Heart right ventricle (tissue), 16 donors: ENCODE measurements around the gene ANO10. TPM values are rescaled to one million over a fixed set of nuclear protein-coding genes. Genes with fewer than 3 reads are reported as not detected.

Source experiments
- ATAC-seq, 8 donors: fragments of 200-7000 bp; cut with Tn5 transposase; one replicate each; pipeline ENCODE4 v1.9.1; 2020; ENCODE audit warnings: mild to moderate bottlenecking in 8 of 8, moderate library complexity in 8 of 8, moderate number of reproducible peaks in 1 of 8
- DNase-seq, 2 donors: peaks; one replicate each; pipeline ENCODE4 v3.0.0-alpha.2; 2020
- H3K27ac ChIP-seq, 10 donors: fragments of 200-600 bp; sonication (generic) in 2 of 10; one replicate each; pipeline versions ENCODE4 v1.5.0 to v1.8.0; 2020 to 2022; ENCODE audit warnings: mild to moderate bottlenecking in 3 of 10
- H3K27me3 ChIP-seq, 7 donors: fragments of 200-600 bp; one replicate each; pipeline ENCODE4 v1.8.0; 2021 to 2022; ENCODE audit warnings: mild to moderate bottlenecking in 2 of 7
- H3K36me3 ChIP-seq, 9 donors: fragments of 200-600 bp; sonication (generic) in 1 of 9; one replicate each; pipeline versions ENCODE4 v1.5.0 to v1.8.0; 2020 to 2022; ENCODE audit warnings: mild to moderate bottlenecking in 2 of 9
- H3K4me1 ChIP-seq, 9 donors: fragments of 200-600 bp; sonication (generic) in 1 of 9; one replicate each; pipeline versions ENCODE4 v1.5.0 to v1.8.0; 2020 to 2022; ENCODE audit warnings: mild to moderate bottlenecking in 4 of 9
- H3K4me3 ChIP-seq, 10 donors: fragments of 200-600 bp; sonication (generic) in 2 of 10; one replicate each; pipeline versions ENCODE4 v1.5.0 to v1.8.0; 2020 to 2022; ENCODE audit warnings: mild to moderate bottlenecking in 7 of 10, moderate library complexity in 2 of 10
- H3K9me3 ChIP-seq, 11 donors: fragments of 200-600 bp in 10 of 11; sonication (generic) in 2 of 11; one replicate each; pipeline versions ENCODE4 v1.5.0 to v1.8.0; 2013 to 2022; ENCODE audit warnings: mild to moderate bottlenecking in 2 of 11, control low read depth in 1 of 11, moderate library complexity in 1 of 11
- CTCF ChIP-seq, 9 donors: fragments of 200-600 bp; sonication (generic) in 2 of 9; IDR thresholded peaks; one replicate each; pipeline versions ENCODE4 v1.5.0 to v1.8.0; 2021 to 2022; ENCODE audit warnings: antibody characterized with exemption in 9 of 9, mild to moderate bottlenecking in 5 of 9, moderate library complexity in 1 of 9
- WGBS, 2 donors: extraction: QIAGEN DNeasy Blood & Tissue Kit; methylation state at CpG; one replicate each; pipeline ENCODE4 v1.1.7; 2013; ENCODE audit warnings: inconsistent platforms in 1 of 2; 5-methylcytosine and 5-hydroxymethylcytosine counted together
- intact Hi-C, 10 donors: fragments of 100-400 bp; cut with DNase I; formaldehyde crosslinking; loops; one replicate each; pipeline versions ENCODE4 v1.11.1 to v1.14.2; 2022
- polyA plus RNA-seq, 2 donors: library from polyadenylated mRNA; stranded (reverse); fragments of 200-250 nt; gene quantifications; one replicate each; pipeline ENCODE4 v1.2.3, GENCODE V29; 2013
- total RNA-seq, 10 donors: library from RNA; stranded (reverse); fragmentation: NEBNext Ultra II Directional in 3 of 10; extraction: Animal tissue kit (Norgen Biotek cat#: 25700) in 3 of 10; gene quantifications; one replicate each; pipeline versions ENCODE4 v1.2.1 to v1.2.4, GENCODE V29; 2021 to 2023
- donor health status: Arrhythmogenic right ventricular cardiomyopathy.
- donor health status: ischemic (EF 13 %, LVEDD 7.1; RV severe dilation, severe dysfunction).
- donor health status: healthy with polysubstance abuse.
- donor health status: DM: no; HTN: yes; CAD: no.
- donor health status: DM: no; HTN: no; CAD: no.
- donor health status: ischemic (EF 25% LVEDD 6.9; RV normal size, moderate dysfunction).
- donor health status: ischemic (EF 25% LVEDD 5.7; RV mildly dilated, moderate dysfunction).
- donor health status: healthy.
- donor health status: DM: yes; HTN: yes; CAD: no.
- donor health status: Ischemic cardiomyopathy.
- donor health status: ischemic (EF 35%, LVEDD 5.7; RV mildly dilated, moderate dysfunction).
- donor health status: nonischemic (EF 11% LVEDD 7.7; RV severe dilation, severe dysfunction).
- donor health status: DM: yes; HTN: yes; CAD: no.
- donor health status: PGD.
- donor health status: ischemic (EF 29% LVEDD 5.4; RV normal size, mild dysfunction).
- donor health status: nonischemic (EF 23%, LVEDD 6.1; RV moderate dilation, normal function).

Gene ANO10
- total and polyA plus RNA-seq, 12 donors, result 7.1 to 24.2 (median 13.3) TPM

DNA sequence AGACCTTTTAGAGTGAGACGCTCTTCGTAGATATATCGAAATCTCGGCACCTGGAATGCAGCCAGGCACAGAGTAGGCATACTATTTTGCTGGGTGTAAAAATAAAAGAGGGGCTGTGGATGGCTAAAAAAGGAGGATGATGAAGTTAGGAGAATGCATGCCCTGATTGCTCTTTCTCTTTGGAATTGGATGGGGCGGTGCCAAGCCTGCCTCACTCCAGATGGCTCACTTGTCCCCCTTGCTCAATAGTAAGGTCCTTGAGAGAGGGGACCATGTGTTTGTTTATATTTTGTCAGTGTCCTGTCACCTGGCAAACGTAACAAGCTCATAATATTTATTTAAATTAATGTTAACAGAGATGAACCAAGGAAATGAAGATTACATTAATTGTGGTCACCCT, 302.4 kb downstream of the ANO10 start:
- Histone ChIP-seq H3K9me3 (peaks cover 0 to 6% (median 0%) of the 10 kb centered on the region in 11 donors), H3K4me1 (peaks cover 0 to 89% (median 74%) of the 10 kb centered on the region in 9 donors), H3K4me3 (no peak overlapping the region), H3K27me3 (no peaks in the 10 kb centered on the region), H3K27ac (peak overlapping the region in 8 of 10 donors; percentile 13 to 85 (median 70)), H3K36me3 (peaks cover 0 to 32% (median 0%) of the 10 kb centered on the region in 9 donors)
- intact Hi-C loops, result no loop called here
- TF ChIP-seq CTCF (IDR thresholded peaks at IDR 0.05), result no peak
- DNase-seq, result peak; percentile 24 to 45
- ATAC-seq, result peak in 6 of 8 donors; percentile 41 to 91 (median 73)
- WGBS, 2 donors, result 62 to 66% methylated on average over 6 of the region's 6 CpGs

DNA sequence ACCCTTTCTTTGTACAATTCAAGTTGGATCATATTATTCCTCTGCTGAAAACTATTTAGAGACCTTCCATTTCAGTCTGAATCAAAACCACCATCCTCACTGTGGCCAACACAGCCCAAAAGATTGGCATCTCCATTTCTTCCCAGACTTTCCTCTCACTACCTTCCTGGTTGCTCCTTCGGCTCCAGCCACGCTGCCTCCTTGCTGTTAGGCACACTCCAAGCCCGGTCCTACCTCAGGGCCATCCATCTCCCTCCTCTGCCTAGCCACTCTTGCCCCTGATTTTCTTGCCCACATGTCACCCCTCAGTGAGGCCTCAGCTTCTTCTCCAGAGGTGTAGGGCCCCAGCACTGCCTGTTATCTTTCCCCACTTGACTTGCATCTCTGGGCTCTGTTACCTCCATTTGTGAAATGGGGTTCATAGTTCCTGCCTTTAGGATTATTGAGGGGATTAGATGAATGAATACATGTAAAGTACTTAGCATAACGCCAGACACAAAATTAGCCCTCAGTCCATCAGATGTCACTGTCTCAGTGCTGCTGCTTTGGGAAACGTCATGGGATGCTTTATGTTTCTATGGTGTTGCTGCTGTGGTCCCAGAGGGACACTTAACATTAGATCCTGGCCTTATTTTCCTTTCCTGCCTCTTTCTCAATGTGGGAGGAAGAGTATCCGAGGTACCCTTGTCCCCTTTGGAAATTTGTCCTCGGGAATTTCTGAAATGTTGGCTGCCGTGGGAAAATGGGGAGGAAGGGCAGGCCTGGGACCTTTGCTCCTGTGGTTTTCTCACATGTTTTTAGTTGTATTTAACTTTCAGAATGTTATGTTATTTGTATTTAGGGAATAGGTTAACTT, 304.1 kb downstream of the ANO10 start:
- peaks cover 0 to 87% (median 73%) of the 10 kb centered on the region in 9 donors for H3K4me1 ChIP-seq
- H3K36me3 ChIP-seq, result peaks cover 0 to 47% (median 0%) of the 10 kb centered on the region in 9 donors
- ATAC-seq, result peak; percentile 63 to 89 (median 78)
- WGBS, 2 donors, result 42 to 44% methylated on average over 8 of the region's 8 CpGs
- TF ChIP-seq CTCF (IDR thresholded peaks at IDR 0.05), result peak in 4 of 9 donors; percentile 5 to 47 (median 32)
- no peaks in the 10 kb centered on the region for H3K27me3 ChIP-seq
- peak in 1 of 2 donors; percentile 38 for DNase-seq
- H3K27ac ChIP-seq, result peak overlapping the region in 9 of 10 donors; percentile 39 to 85 (median 69)
- H3K9me3 ChIP-seq, result no peaks in the 10 kb centered on the region
- intact Hi-C loops, result loop anchor here in 1 of 10 donors (1.0 kb wide), 1 partner anchor 46 kb away; no protein-coding TSS in a partner anchor
- no peak overlapping the region for H3K4me3 ChIP-seq

GRCh38 chr3:43316783-43317460, 304.9 kb downstream of the ANO10 start:
- no peaks in the 10 kb centered on the region for H3K9me3 ChIP-seq
- intact Hi-C loops, result no loop called here
- TF ChIP-seq CTCF (IDR thresholded peaks at IDR 0.05), result no peak
- DNase-seq (no peak), ATAC-seq (peak in 2 of 8 donors; percentile 9 to 43)
- WGBS, 2 donors, result 62 to 65% methylated on average over 4 of the region's 4 CpGs
- H3K36me3 ChIP-seq, result peaks cover 0 to 51% (median 0%) of the 10 kb centered on the region in 9 donors
- peak overlapping the region in 9 of 10 donors; percentile 47 to 85 (median 69) for H3K27ac ChIP-seq
- no peaks in the 10 kb centered on the region for H3K27me3 ChIP-seq
- H3K4me3 ChIP-seq, result no peak overlapping the region
- peaks cover 0 to 87% (median 71%) of the 10 kb centered on the region in 9 donors for H3K4me1 ChIP-seq

Other genes with a start within 250 kb of the ANO10 start
- 10 to 100 TPM; 23.0 to 30.9 (median 28.0) TPM for gene ABHD5, start 68.9 kb upstream of the ANO10 start, total RNA-seq
- 10 to 100 TPM in 1 of 2 donors, 1 to 10 TPM in 1; 6.5 to 40.1 TPM for gene ABHD5, start 68.9 kb upstream of the ANO10 start, polyA plus RNA-seq